B cell (primary cell): Measurements from ENCODE around the gene TENM4. TPM values are rescaled to one million over a fixed set of nuclear protein-coding genes. Genes with fewer than 3 reads are reported as not detected.

Experiments
- ATAC-seq: fragments of 200-7000 bp; cut with Tn5 transposase; one replicate; pipeline ENCODE4 v1.10.0; 2021; ENCODE audit warnings: low read depth, mild to moderate bottlenecking, moderate number of reproducible peaks, moderate library complexity
- CTCF ChIA-PET: fragments of 350-600 bp; sonication (Branson Sonifier 250); formaldehyde crosslinking; loops from one replicate; lab custom pipeline; 2021; ENCODE audit warnings: antibody characterized with exemption, inconsistent platforms; lab: Charles Lee
- POLR2A ChIA-PET: fragments of 350-600 bp; sonication (Branson Sonifier 250); formaldehyde crosslinking; loops from one replicate; lab custom pipeline; 2021; ENCODE audit warnings: antibody characterized with exemption; lab: Charles Lee
- DNase-seq: peaks from one replicate; pipeline ENCODE4 v3.0.0; 2013
- H2AFZ ChIP-seq: 2 replicates; pipeline ENCODE4 v1.6.1; 2012; ENCODE audit warnings: mild to moderate bottlenecking, low read depth, low read length; ENCODE audit not compliant: insufficient read depth, poor library complexity, severe bottlenecking
- H3K27ac ChIP-seq, 2 donors: 1 replicate in 1 of 2; 2 replicates in 1 of 2; pipeline ENCODE4 v1.5.1; 2012 to 2013; ENCODE audit warnings: low read length in 2 of 2, mild to moderate bottlenecking in 2 of 2, moderate library complexity in 1 of 2
- H3K27me3 ChIP-seq, 4 experiments: fragments of 200-600 bp in 1 of 4; sonication (generic) in 1 of 4; replicated peaks in 1 of 4; 1 replicate in 2 of 4; 2 replicates in 2 of 4; pipeline versions ENCODE4 v1.6.1 to v1.7.0; 2013 to 2016; ENCODE audit warnings: low read length in 3 of 4, mild to moderate bottlenecking in 2 of 4, mixed read lengths in 1 of 4, moderate library complexity in 1 of 4; ENCODE audit not compliant: insufficient read depth in 4 of 4, control insufficient read depth in 3 of 4; ENCODE audit errors: control extremely low read depth in 1 of 4
- H3K36me3 ChIP-seq, 2 experiments: replicated peaks in 1 of 2; 1 replicate in 1 of 2; 2 replicates in 1 of 2; pipeline versions ENCODE4 v1.6.1 to v1.7.1; 2013; ENCODE audit warnings: low read length in 1 of 2; ENCODE audit not compliant: insufficient read depth in 2 of 2, control insufficient read depth in 1 of 2; ENCODE audit errors: control extremely low read depth in 1 of 2, extremely low read depth in 1 of 2
- H3K4me1 ChIP-seq, 2 donors: fragments of 200-600 bp in 1 of 2; sonication (generic) in 1 of 2; 1 replicate in 1 of 2; 2 replicates in 1 of 2; pipeline versions ENCODE4 v1.5.1 to v1.6.1; 2013 to 2017; ENCODE audit warnings: low read length in 2 of 2; ENCODE audit not compliant: control insufficient read depth in 2 of 2, insufficient read depth in 2 of 2
- H3K4me2 ChIP-seq: replicated peaks from 2 replicates; pipeline ENCODE3; 2012; ENCODE audit warnings: mild to moderate bottlenecking, low read depth, low read length; ENCODE audit not compliant: poor library complexity, severe bottlenecking
- H3K4me3 ChIP-seq, 5 experiments: fragments of 200-600 bp in 1 of 5; sonication (generic) in 1 of 5; 1 replicate in 3 of 5; 2 replicates in 2 of 5; pipeline versions ENCODE4 v1.5.1 to v1.7.0; 2011 to 2016; ENCODE audit warnings: low read length in 4 of 5, mild to moderate bottlenecking in 4 of 5, low read depth in 2 of 5, control low read depth in 1 of 5, moderate library complexity in 1 of 5; ENCODE audit not compliant: insufficient read depth in 1 of 5; ENCODE audit errors: control extremely low read depth in 1 of 5, extremely low read depth in 1 of 5
- H3K79me2 ChIP-seq: fragments of 200-600 bp; sonication (generic); one replicate; pipeline ENCODE4 v1.6.0; 2016; ENCODE audit warnings: low read length; ENCODE audit not compliant: control insufficient read depth, insufficient read depth
- H3K9ac ChIP-seq: fragments of 200-600 bp; sonication (generic); 2 replicates; pipeline ENCODE4 v1.6.1; 2017; ENCODE audit warnings: mild to moderate bottlenecking, low read length, moderate library complexity
- H3K9me3 ChIP-seq, 3 donors: one replicate each; pipeline versions ENCODE4 v1.6.1 to v1.7.1; 2013; ENCODE audit warnings: low read length in 2 of 3; ENCODE audit not compliant: control insufficient read depth in 2 of 3, insufficient read depth in 1 of 3; ENCODE audit errors: control extremely low read depth in 1 of 3
- H4K20me1 ChIP-seq: 2 replicates; pipeline ENCODE4 v1.6.0; 2012; ENCODE audit warnings: mild to moderate bottlenecking, low read length; ENCODE audit not compliant: insufficient read depth, control insufficient read depth, poor library complexity, severe bottlenecking
- H3K27ac Mint-ChIP-seq: one replicate; pipeline ENCODE4 v1.8.0; 2021; ENCODE audit warnings: mixed read lengths
- H3K27me3 Mint-ChIP-seq: one replicate; pipeline ENCODE4 v1.8.0; 2021; ENCODE audit warnings: mixed read lengths
- H3K4me1 Mint-ChIP-seq: one replicate; pipeline ENCODE4 v1.8.0; 2021; ENCODE audit warnings: mixed read lengths
- H3K4me3 Mint-ChIP-seq: one replicate; pipeline ENCODE4 v1.8.0; 2021; ENCODE audit warnings: mixed read lengths
- H3K9me3 Mint-ChIP-seq: one replicate; pipeline ENCODE4 v1.8.0; 2022; ENCODE audit warnings: mixed read lengths; ENCODE audit not compliant: insufficient read depth
- EZH2 ChIP-seq: IDR thresholded peaks from 2 replicates; pipeline ENCODE4 v1.6.1; 2012; ENCODE audit warnings: borderline replicate concordance, low read depth, mild to moderate bottlenecking, moderate library complexity, low read length; ENCODE audit not compliant: insufficient read depth, poor library complexity, severe bottlenecking
- WGBS: methylation state at CpG from one replicate; pipeline ENCODE4 v1.1.5; 2013; ENCODE audit warnings: missing lambda C conversion rate; ENCODE audit not compliant: insufficient coverage; 5-methylcytosine and 5-hydroxymethylcytosine counted together
- intact Hi-C: fragments of 100-400 bp; cut with micrococcal nuclease; formaldehyde crosslinking; loops from one replicate; pipeline ENCODE4 v1.10.0; 2022
- polyA plus RNA-seq: library from polyadenylated mRNA; depleted of rRNA; stranded (reverse); fragments of >200 nt; gene quantifications from 2 replicates; pipeline ENCODE4 v1.2.3, GENCODE V29; 2012
- total RNA-seq, 2 donors: library from RNA; stranded (reverse); fragments of 120-200 nt in 1 of 2; gene quantifications; 1 replicate in 1 of 2; 2 replicates in 1 of 2; pipeline versions ENCODE4 v1.2.3 to v1.2.4, GENCODE V29; 2013 to 2022
- TF ChIP-seq, protein P1 (sequence below): fragments of 200-600 bp; IDR thresholded peaks from one replicate; pipeline ENCODE4 v1.8.0; 2022; ENCODE audit warnings: antibody characterized with exemption, mild to moderate bottlenecking

Gene TENM4
- total and polyA plus RNA-seq, 2 donors (not counting 1 experiment from before 2014, with no cell fraction given): 0.09 to 5.7 TPM

- H3K27me3 ChIP-seq: no peaks in the 10 kb centered on the region
- H3K9ac ChIP-seq: no peak overlapping the region
- H4K20me1 ChIP-seq: no peaks in the 10 kb centered on the region
- no peak overlapping the region for H3K27ac ChIP-seq
- Mint-ChIP-seq H3K4me1 (no peaks in the 10 kb centered on the region), H3K9me3 (no peaks in the 10 kb centered on the region), H3K27ac (no peak overlapping the region), H3K27me3 (no peaks in the 10 kb centered on the region), H3K4me3 (no peak overlapping the region)
- DNase-seq (no peak), ATAC-seq (no peak)
- CTCF ChIA-PET: interaction anchor here (5.9 kb wide), 1 partner anchor 12 kb away, joined by 46 read pairs; no protein-coding TSS in a partner anchor
- no peaks in the 10 kb centered on the region for H3K4me1 ChIP-seq
- H2AFZ ChIP-seq: no peak overlapping the region
- H3K4me2 ChIP-seq: no peak overlapping the region
- no peaks in the 10 kb centered on the region for H3K79me2 ChIP-seq
- H3K9me3 ChIP-seq: no peaks in the 10 kb centered on the region
- no peak overlapping the region for H3K4me3 ChIP-seq
- POLR2A ChIA-PET: no interaction called here
- no peaks in the 10 kb centered on the region for H3K36me3 ChIP-seq
- intact Hi-C loops: no loop called here
- TF ChIP-seq, protein P1, sequence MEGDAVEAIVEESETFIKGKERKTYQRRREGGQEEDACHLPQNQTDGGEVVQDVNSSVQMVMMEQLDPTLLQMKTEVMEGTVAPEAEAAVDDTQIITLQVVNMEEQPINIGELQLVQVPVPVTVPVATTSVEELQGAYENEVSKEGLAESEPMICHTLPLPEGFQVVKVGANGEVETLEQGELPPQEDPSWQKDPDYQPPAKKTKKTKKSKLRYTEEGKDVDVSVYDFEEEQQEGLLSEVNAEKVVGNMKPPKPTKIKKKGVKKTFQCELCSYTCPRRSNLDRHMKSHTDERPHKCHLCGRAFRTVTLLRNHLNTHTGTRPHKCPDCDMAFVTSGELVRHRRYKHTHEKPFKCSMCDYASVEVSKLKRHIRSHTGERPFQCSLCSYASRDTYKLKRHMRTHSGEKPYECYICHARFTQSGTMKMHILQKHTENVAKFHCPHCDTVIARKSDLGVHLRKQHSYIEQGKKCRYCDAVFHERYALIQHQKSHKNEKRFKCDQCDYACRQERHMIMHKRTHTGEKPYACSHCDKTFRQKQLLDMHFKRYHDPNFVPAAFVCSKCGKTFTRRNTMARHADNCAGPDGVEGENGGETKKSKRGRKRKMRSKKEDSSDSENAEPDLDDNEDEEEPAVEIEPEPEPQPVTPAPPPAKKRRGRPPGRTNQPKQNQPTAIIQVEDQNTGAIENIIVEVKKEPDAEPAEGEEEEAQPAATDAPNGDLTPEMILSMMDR: no peak
- TF ChIP-seq EZH2: no peak
- WGBS: 95% methylated on average over 30 of the region's 31 CpGs
These were observed 782.6 kb downstream of the TENM4 start for GRCh38 chr11:78657968-78658839.

- Mint-ChIP-seq H3K4me3 (no peak overlapping the region), H3K27ac (no peak overlapping the region), H3K4me1 (no peaks in the 10 kb centered on the region), H3K9me3 (no peaks in the 10 kb centered on the region), H3K27me3 (no peaks in the 10 kb centered on the region)
- DNase-seq: no peak
- no peak for ATAC-seq
- Histone ChIP-seq H3K79me2 (no peaks in the 10 kb centered on the region), H3K27me3 (no peaks in the 10 kb centered on the region), H3K9ac (no peak overlapping the region), H3K4me3 (no peak overlapping the region), H3K36me3 (no peaks in the 10 kb centered on the region), H2AFZ (no peak overlapping the region), H3K4me1 (no peaks in the 10 kb centered on the region), H3K9me3 (no peaks in the 10 kb centered on the region), H3K27ac (no peak overlapping the region), H4K20me1 (no peaks in the 10 kb centered on the region), H3K4me2 (no peak overlapping the region)
- TF ChIP-seq, protein P1: no peak
- TF ChIP-seq EZH2: no peak
- ChIA-PET POLR2A (no interaction called here), CTCF (interaction anchor here (5.9 kb wide), 1 partner anchor 11 kb away, joined by 46 read pairs; no protein-coding TSS in a partner anchor)
- intact Hi-C loops: no loop called here
- 100% methylated on average over 3 of the region's 4 CpGs for WGBS
These were observed 783.4 kb downstream of the TENM4 start for GRCh38 chr11:78657441-78657840.
